ENCODE measurements around the gene MGMT.

GRCh38 chr10:129725482-129725881 is 258.4 kb downstream of the MGMT start:
- TF ChIP-seq CTCF (IDR thresholded peaks at IDR 0.05; ENCODE audit: borderline replicate concordance, extremely low read depth, low read length, poor library complexity, severe bottlenecking), result no peak
- TF ChIP-seq EZH2 (IDR thresholded peaks at IDR 0.05; ENCODE audit: borderline replicate concordance, low read depth, low read length, severe bottlenecking), result no peak
